Stimulated activated CD8-positive, alpha-beta memory T cell treated with anti-CD3 and anti-CD28 coated beads, Interleukin-12 subunit alpha, Interleukin-12 subunit beta, amount 100 ng/mL, for 4 hours (primary cell): Measurements from ENCODE around the gene MYO1E.
A peak's percentile ranks its signal among the peaks of the same experiment; 100 is the strongest.

ENCODE experiments used
- DNase-seq: peaks from one replicate; pipeline ENCODE4 v3.0.0-alpha.2; 2020; ENCODE audit warnings: low read depth

MYO1E gene

GRCh38 chr15:59315914-59316451, 56.7 kb downstream of the MYO1E start:
- DNase-seq = no peak

DNA sequence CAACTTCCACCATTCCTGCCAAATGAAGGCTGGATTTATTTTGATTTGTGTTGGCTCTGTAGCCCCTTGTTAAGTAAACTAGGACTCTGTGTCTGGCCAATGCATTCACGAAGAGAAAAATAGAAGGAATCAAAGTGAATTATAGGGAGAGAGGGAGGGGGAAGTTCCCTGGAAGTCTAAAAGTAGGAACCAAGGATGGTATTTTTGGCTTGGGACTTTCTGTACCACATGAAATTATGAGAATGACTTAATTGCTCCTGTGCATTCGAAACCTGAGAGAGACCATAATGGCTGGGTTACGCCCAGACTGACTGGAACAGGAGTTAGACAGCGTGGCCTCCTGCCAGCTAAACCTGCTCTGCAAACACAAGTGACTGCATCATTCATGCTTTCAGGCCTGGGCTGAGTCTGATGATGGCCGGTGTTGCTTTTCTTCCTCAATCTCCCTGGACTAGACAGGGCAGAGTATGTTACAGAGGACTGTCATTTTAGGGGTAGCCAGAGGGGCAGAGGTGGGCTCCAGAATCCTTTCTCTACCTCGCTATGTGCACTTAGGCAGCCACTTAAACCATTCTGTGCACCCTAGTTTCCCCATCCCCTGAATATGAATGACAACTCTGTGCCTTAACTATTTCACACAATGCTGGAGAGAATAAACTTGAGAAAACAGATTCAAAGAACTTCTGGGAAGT, 58.9 kb downstream of the MYO1E start:
- no peak for DNase-seq

- no peak for DNase-seq
These were observed 60.5 kb downstream of the MYO1E start for GRCh38 chr15:59312205-59312604.

DNA sequence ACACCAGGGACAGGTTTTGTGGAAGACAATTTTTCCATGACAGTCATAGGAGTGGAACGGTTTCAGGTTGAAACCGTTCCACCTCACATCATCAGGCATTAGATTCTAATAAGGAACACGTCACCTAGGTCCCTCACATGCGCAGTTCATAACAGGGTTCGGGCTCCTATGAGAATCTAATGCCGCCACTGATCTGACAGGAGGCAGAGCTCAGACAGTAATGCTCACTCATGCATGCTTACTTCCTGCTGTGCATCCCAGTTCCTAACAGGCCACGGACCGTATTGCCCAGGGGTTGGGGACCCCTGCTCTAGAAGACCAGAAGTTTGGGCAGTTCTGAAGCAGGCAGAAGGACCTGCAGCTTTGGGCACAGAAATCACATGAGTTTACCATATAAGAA, 61.5 kb downstream of the MYO1E start:
- no peak for DNase-seq

DNA sequence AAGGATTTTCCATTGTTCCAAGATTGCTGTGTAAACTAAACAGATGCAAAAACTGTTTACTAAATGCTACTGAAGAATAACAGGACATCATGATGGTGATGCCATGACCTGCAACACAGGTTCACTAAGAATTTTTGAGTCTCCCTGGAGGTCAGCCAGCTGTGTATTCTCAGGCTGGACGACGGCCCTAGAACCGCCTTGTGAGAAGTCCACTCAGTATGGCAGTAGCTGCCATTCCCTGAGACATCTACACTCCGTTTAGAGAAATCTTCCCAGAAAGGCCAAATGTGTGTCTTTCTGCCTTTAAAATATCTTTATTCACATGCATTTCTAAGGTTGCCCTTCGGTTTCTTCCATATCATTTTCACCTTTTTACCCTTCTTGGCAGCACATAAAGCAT, 63.3 kb downstream of the MYO1E start:
- DNase-seq = no peak

GRCh38 chr15:59307165-59307537, 65.5 kb downstream of the MYO1E start:
- DNase-seq = no peak

GRCh38 chr15:59306520-59307164, 66.0 kb downstream of the MYO1E start:
- DNase-seq = no peak

GRCh38 chr15:59304807-59305206, 67.9 kb downstream of the MYO1E start:
- no peak for DNase-seq

- no peak for DNase-seq
These were observed 68.5 kb downstream of the MYO1E start for GRCh38 chr15:59304034-59304795.

DNA sequence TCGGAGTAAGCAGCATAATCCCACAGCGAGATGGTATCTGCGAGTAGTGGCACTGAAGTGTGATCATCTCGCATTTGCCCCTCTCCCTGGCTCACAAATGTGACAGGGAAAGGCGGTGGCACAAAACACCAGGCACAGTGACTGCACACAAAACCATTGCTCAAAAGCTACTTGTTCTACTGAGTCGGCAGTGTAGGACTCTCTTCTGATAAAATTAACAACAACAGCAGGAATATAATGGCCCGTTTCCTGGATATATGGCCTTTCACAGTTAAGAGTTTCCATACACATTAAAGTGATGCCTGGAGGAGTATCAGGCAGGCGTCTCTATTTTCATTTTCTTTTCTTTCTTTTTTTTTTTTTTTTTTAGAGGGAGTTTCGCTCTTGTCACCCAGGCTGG, 69.0 kb downstream of the MYO1E start:
- DNase-seq = no peak

GRCh38 chr15:59303136-59303535, 69.5 kb downstream of the MYO1E start:
- DNase-seq = no peak

- DNase-seq = no peak
These were observed 71.1 kb downstream of the MYO1E start for GRCh38 chr15:59301527-59301926.

DNA sequence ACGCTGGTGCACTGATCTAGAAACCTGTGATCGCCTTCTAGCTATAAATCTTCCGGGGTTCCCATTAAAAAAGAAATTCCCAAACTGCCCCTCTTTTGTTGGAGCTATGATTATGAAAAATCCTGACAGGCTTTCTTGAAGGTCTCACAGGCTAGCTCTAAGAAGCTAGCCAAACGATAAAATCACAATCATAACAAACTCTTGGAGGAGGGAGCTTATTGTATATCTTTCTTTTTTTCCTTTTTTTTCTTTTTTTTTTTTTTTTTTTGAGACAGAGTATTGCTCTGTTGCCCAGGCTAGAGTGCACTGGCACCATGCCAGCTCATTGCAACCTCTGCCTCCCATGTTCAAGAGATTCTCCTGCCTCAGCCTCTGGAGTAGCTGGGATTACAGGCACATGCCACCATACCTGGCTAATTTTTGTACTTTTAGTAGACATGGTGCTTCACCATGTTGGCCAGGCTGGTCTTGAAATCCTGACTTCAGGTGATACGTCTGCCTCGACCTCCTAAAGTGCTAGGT, 72.0 kb downstream of the MYO1E start:
- no peak for DNase-seq

GRCh38 chr15:59299929-59300617, 72.6 kb downstream of the MYO1E start:
- peak; percentile 54 for DNase-seq

- DNase-seq = no peak
These were observed 73.8 kb downstream of the MYO1E start for GRCh38 chr15:59298854-59299250.

- DNase-seq = no peak
These were observed 74.3 kb downstream of the MYO1E start for GRCh38 chr15:59298225-59298853.

DNA sequence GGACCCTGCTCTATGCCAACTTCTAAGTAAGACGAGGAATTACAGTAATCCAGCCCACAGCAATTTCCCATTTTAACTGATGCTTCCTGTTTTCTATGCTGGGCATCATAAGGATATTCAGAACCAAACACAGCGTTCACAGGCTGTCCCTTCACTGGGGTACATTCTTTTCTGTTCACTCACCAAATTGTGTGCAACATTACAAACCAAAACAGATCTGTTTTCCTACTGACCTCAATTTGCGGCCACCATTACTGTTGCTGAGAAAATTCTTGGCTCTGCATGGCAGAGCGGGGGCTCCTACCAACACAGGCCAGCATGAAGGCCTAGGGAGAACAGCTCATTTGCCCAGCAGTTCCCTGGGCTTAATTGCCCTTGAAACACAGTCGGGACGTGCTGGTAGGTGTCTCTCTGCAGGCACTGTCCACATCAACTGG, 76.5 kb downstream of the MYO1E start:
- DNase-seq = no peak

DNA sequence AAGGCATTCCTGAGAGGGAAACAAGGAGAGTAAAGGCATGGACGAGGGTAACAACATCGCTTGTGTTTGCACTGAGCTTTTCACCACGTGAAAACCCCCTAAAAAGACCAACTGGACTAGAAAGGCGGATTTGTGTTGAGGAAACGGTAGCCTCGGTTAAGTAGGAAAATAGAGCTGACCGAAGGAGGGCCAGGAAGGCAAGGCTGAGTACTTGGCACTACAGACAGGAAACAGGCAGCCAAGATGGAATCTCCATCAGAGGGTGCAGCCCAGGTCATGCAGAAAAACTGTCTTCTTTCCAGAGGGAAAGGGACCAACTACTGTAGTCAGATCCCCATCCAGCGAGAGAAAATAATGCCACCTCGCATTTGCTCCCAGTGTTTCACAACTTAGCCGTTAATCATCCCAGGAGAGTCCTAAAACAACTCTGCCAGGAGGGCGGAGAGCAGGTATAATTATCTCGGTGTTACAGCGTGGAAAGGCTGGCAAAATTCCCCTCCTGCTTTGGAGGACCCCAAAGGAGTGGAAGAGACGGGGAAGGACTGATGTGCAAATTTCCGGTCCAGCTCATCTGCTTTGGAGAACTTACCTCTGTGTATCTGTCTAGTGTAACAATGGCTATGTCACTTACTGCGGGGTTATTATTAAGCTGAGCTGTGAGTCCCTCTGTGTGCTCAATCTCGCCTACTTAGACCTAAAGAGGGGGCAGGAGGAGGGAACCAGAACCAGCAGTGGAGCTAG, 77.2 kb downstream of the MYO1E start:
- DNase-seq = no peak

GRCh38 chr15:59294574-59295260, 78.0 kb downstream of the MYO1E start:
- DNase-seq = no peak

DNA sequence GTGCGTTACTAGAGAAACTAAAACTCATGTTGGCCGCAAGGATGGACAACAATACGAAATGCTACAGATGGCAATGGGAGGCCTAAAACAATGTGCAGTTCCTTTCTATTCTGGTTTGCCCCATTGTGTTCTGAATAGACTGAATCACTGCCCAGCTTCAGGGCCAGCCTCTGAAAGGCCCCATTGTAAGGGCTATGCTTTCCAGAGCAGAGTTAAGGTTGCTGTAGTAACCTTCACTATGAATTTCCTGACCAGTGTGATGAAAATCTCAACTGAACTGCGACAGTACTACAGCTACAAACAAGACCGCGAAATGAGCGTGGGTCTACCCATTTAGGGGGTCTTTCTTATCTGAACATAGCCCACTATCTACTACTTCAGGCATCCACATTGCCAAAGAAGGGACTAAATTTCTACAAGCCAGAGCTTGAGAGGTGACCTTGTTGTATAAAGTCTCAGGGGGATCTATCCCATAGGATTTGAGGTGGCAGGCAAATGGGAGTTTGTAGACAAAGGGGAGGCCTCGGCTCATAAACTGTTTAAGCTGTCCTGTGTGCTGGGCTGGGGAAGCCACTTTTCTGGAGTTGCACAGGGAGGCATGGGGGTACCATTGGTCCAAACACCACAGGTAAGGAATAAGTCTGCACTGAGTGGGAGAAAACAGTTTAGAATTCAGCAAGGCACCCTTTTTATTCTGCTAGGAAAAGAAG, 80.1 kb downstream of the MYO1E start:
- no peak for DNase-seq
